Smooth muscle cell (in vitro differentiated cells): ENCODE data around the gene CANX. TPM values are rescaled to one million over a fixed set of nuclear protein-coding genes. Genes with fewer than 3 reads are reported as not detected.

Source experiments
- DNase-seq: peaks from one replicate; lab custom pipeline; 2025; ENCODE audit not compliant: unreplicated experiment; lab: John Stamatoyannopoulos, UW
- H2AFZ ChIP-seq: fragments of 200-600 bp; sonication (generic); 2 replicates; pipeline ENCODE4 v1.6.0; 2016; ENCODE audit warnings: antibody characterized with exemption, low read depth, mild to moderate bottlenecking
- H3F3A ChIP-seq: fragments of 200-600 bp; sonication (generic); 2 replicates; pipeline ENCODE4 v1.6.0; 2017; ENCODE audit warnings: antibody characterized with exemption, low read depth
- H3K27ac ChIP-seq: fragments of 200-600 bp; sonication (generic); 2 replicates; pipeline ENCODE4 v1.5.1; 2016; ENCODE audit warnings: low read depth, mild to moderate bottlenecking
- H3K27me3 ChIP-seq: fragments of 200-600 bp; sonication (generic); 2 replicates; pipeline ENCODE4 v1.6.1; 2016; ENCODE audit warnings: low read depth, mild to moderate bottlenecking
- H3K36me3 ChIP-seq: fragments of 200-600 bp; sonication (generic); 2 replicates; pipeline ENCODE4 v1.5.1; 2016; ENCODE audit warnings: low read depth
- H3K4me1 ChIP-seq: fragments of 200-600 bp; sonication (generic); 2 replicates; pipeline ENCODE4 v1.5.1; 2016; ENCODE audit warnings: low read depth
- H3K4me2 ChIP-seq: fragments of 200-600 bp; sonication (generic); 2 replicates; pipeline ENCODE4 v1.6.0; 2016; ENCODE audit warnings: mild to moderate bottlenecking
- H3K4me3 ChIP-seq: fragments of 200-600 bp; sonication (generic); 2 replicates; pipeline ENCODE4 v1.5.1; 2016; ENCODE audit warnings: mild to moderate bottlenecking
- H3K79me2 ChIP-seq: fragments of 200-600 bp; sonication (generic); 2 replicates; pipeline ENCODE4 v1.6.0; 2016; ENCODE audit warnings: low read depth, mild to moderate bottlenecking
- H3K9ac ChIP-seq: fragments of 200-600 bp; sonication (generic); 2 replicates; pipeline ENCODE4 v1.6.0; 2016; ENCODE audit warnings: low read depth
- H3K9me3 ChIP-seq: fragments of 200-600 bp; sonication (generic); replicated peaks from 2 replicates; pipeline ENCODE4 v1.5.1; 2016; ENCODE audit warnings: low read depth
- H4K20me1 ChIP-seq: fragments of 200-600 bp; sonication (generic); 2 replicates; pipeline ENCODE4 v1.6.0; 2016; ENCODE audit warnings: low read depth
- WGBS: methylation state at CpG from one replicate; pipeline ENCODE4 v1.1.7; 2016; ENCODE audit warnings: low lambda C conversion rate; 5-methylcytosine and 5-hydroxymethylcytosine counted together
- polyA plus RNA-seq: library from polyadenylated mRNA; unstranded; fragments of >200 nt; fragmentation: Nextera tagmentation; extraction: Ambion mirVana; gene quantifications from 2 replicates; pipeline ENCODE4 v1.2.1, GENCODE V29; 2016
- total RNA-seq: library from RNA; depleted of rRNA; stranded (reverse); fragments of >200 nt; gene quantifications from 2 replicates; pipeline ENCODE4 v1.2.3, GENCODE V29; 2014
- TF ChIP-seq, protein P1 (sequence below): fragments of 200-600 bp; sonication (generic); IDR thresholded peaks from 2 replicates; pipeline ENCODE4 v1.5.1; 2017; ENCODE audit warnings: borderline replicate concordance, mild to moderate bottlenecking, antibody characterized with exemption; ENCODE audit not compliant: insufficient read depth, poor library complexity, severe bottlenecking

Gene CANX
- total and polyA plus RNA-seq, 2 experiments from 2014 or later: 274 to 513 TPM

GRCh38 chr5:179762781-179763176, 64.0 kb downstream of the CANX start:
- Histone ChIP-seq H3K4me2 (peak overlapping the region; percentile 29), H3F3A (peaks cover 26% of the 10 kb centered on the region), H3K36me3 (no peaks in the 10 kb centered on the region), H4K20me1 (peaks cover 98% of the 10 kb centered on the region), H3K9ac (no peak overlapping the region), H3K27ac (peak overlapping the region; percentile 94), H3K9me3 (no peaks in the 10 kb centered on the region), H2AFZ (no peak overlapping the region), H3K4me1 (peaks cover 25% of the 10 kb centered on the region), H3K4me3 (no peak overlapping the region), H3K27me3 (no peaks in the 10 kb centered on the region), H3K79me2 (peaks cover 56% of the 10 kb centered on the region)
- 23% methylated on average over 3 of the region's 3 CpGs for WGBS
- DNase-seq: no peak
- TF ChIP-seq, protein P1, sequence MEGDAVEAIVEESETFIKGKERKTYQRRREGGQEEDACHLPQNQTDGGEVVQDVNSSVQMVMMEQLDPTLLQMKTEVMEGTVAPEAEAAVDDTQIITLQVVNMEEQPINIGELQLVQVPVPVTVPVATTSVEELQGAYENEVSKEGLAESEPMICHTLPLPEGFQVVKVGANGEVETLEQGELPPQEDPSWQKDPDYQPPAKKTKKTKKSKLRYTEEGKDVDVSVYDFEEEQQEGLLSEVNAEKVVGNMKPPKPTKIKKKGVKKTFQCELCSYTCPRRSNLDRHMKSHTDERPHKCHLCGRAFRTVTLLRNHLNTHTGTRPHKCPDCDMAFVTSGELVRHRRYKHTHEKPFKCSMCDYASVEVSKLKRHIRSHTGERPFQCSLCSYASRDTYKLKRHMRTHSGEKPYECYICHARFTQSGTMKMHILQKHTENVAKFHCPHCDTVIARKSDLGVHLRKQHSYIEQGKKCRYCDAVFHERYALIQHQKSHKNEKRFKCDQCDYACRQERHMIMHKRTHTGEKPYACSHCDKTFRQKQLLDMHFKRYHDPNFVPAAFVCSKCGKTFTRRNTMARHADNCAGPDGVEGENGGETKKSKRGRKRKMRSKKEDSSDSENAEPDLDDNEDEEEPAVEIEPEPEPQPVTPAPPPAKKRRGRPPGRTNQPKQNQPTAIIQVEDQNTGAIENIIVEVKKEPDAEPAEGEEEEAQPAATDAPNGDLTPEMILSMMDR: no peak

DNA sequence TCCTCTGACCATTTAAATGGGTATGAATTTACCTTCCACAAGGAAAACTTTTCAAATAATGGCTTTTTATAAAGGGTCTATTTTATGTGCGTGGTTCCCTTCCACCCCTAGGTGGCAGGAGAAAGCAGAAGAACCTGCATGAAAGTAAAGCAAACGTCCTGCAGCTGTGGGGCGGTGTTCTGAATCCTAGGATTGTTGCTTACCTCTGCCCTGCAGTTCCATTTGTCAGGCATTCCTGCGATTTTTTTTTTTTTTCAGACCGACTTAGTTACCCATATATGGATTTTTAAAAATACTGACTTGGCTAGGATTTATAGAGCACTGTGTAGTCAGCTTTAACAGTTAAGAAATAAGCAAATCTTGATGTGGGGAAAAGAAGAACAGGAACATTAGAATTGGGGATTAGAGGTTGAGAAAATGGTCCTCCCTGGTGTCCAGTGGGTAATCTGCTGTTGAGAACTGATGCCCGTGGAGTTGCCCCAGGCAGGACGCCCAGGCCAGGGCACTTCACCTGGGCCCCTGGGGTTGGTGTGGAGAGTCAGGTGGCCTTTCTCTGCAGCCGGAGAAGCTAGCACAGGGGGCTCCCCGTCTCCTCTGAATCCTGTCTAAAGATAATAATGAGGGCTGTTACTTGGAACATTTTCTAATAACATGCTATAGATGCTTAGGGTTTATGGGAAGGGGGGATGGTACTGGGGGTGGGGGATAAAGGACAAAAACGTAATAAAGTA, 64.6 kb downstream of the CANX start:
- no peak overlapping the region for H3K9ac ChIP-seq
- peaks cover 98% of the 10 kb centered on the region for H4K20me1 ChIP-seq
- no peaks in the 10 kb centered on the region for H3K36me3 ChIP-seq
- no peak overlapping the region for H3K4me3 ChIP-seq
- H3K4me2 ChIP-seq: peak overlapping the region; percentile 29
- H3K9me3 ChIP-seq: no peaks in the 10 kb centered on the region
- WGBS: 34% methylated on average over 10 of the region's 10 CpGs
- H3K79me2 ChIP-seq: peaks cover 56% of the 10 kb centered on the region
- no peak overlapping the region for H2AFZ ChIP-seq
- no peak for DNase-seq
- TF ChIP-seq, protein P1: peak; percentile 81
- H3K27me3 ChIP-seq: no peaks in the 10 kb centered on the region
- H3F3A ChIP-seq: peaks cover 26% of the 10 kb centered on the region
- H3K27ac ChIP-seq: peak overlapping the region; percentile 94
- peaks cover 25% of the 10 kb centered on the region for H3K4me1 ChIP-seq

DNA sequence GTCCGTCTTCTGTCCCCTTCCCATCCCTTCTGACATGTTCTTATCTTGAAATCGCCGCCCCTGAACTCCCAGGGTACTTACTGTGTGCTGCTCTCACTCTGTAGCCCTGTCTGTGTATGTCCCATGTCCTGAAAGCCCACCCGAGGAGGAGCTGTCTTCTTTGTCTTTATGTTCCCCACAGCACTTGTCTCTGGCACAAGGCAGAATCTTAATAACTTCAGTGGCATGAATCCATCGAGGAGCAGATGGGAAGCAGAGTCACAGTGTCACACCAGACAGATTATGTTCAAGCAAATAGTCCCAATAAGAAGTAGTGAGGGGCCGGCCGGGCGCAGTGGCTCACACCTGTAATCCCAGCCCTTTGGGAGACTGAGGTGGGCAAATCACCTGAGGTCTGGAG, 65.3 kb downstream of the CANX start:
- Histone ChIP-seq H3K27me3 (no peaks in the 10 kb centered on the region), H3K4me2 (peak overlapping the region; percentile 29), H4K20me1 (peaks cover 98% of the 10 kb centered on the region), H3K9me3 (no peaks in the 10 kb centered on the region), H3K4me3 (no peak overlapping the region), H3K36me3 (no peaks in the 10 kb centered on the region), H2AFZ (no peak overlapping the region), H3K27ac (peak overlapping the region; percentile 94), H3K4me1 (peaks cover 25% of the 10 kb centered on the region), H3F3A (peaks cover 26% of the 10 kb centered on the region), H3K79me2 (peaks cover 55% of the 10 kb centered on the region), H3K9ac (no peak overlapping the region)
- no peak for DNase-seq
- WGBS: 80% methylated on average over 8 of the region's 8 CpGs
- TF ChIP-seq, protein P1: no peak

- Histone ChIP-seq H3K79me2 (peaks cover 55% of the 10 kb centered on the region), H3K4me1 (peaks cover 25% of the 10 kb centered on the region), H3K36me3 (peaks cover 2% of the 10 kb centered on the region), H3F3A (peaks cover 26% of the 10 kb centered on the region), H4K20me1 (peaks cover 95% of the 10 kb centered on the region), H3K27ac (peak overlapping the region; percentile 94), H3K4me3 (no peak overlapping the region), H3K27me3 (no peaks in the 10 kb centered on the region), H3K9ac (peak overlapping the region; percentile 67), H3K9me3 (no peaks in the 10 kb centered on the region), H2AFZ (no peak overlapping the region), H3K4me2 (peak overlapping the region; percentile 80)
- WGBS: 6% methylated on average over 13 of the region's 13 CpGs
- TF ChIP-seq, protein P1: no peak
- no peak for DNase-seq
These were observed 66.6 kb downstream of the CANX start for GRCh38 chr5:179765400-179765799.
